ENCODE data around the gene GAREM2.

The GAREM2 gene

GRCh38 chr2:26238311-26238958 is 65.5 kb downstream of the GAREM2 start:
- no peak for DNase-seq
